Stimulated activated CD8-positive, alpha-beta memory T cell treated with anti-CD3 and anti-CD28 coated beads, Interleukin-4, amount 100 ng/mL, for 48 hours (primary cell): Measurements from ENCODE around the gene TPP1.
A peak's percentile ranks its signal among the peaks of the same experiment; 100 is the strongest.

Source experiments
- DNase-seq: peaks from one replicate; pipeline ENCODE4 v3.0.0-alpha.2; 2020

Gene TPP1

DNA sequence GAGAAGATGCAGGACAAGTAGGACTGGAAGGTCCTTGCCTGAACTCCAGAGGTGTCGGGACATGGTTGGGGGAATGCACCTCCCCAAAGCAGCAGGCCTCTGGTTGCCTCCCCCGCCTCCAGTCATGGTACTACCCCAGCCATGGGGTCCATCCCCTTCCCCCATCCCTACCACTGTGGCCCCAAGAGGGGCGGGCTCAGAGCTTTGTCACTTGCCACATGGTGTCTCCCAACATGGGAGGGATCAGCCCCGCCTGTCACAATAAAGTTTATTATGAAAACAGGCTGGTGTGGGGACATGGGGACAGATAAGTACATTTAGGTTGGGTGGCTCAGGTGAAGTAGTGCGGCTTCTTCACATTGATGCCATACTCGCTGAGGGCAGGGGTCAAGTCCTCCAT lies 8.6 kb downstream of the TPP1 start:
- DNase-seq, result peak; percentile 23

DNA sequence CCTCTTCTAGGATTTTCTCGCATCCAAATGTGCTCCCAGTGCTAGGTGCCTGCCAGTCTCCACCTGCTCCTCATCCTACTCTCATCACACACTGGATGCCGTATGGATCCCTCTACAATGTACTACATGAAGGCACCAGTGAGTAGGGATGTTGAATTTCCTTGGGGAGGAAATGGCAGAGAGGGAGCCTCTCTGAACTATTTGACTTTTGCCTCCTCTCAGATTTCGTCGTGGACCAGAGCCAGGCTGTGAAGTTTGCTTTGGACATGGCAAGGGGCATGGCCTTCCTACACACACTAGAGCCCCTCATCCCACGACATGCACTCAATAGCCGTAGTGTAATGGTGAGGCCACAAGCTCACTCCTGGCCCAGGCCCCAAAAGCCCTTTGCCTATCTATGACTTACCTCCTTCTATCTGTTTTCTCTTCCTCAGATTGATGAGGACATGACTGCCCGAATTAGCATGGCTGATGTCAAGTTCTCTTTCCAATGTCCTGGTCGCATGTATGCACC lies 9.7 kb downstream of the TPP1 start:
- DNase-seq, result peak; percentile 20

GRCh38 chr11:6608726-6609501 lies 10.3 kb downstream of the TPP1 start:
- DNase-seq, result peak; percentile 21

DNA sequence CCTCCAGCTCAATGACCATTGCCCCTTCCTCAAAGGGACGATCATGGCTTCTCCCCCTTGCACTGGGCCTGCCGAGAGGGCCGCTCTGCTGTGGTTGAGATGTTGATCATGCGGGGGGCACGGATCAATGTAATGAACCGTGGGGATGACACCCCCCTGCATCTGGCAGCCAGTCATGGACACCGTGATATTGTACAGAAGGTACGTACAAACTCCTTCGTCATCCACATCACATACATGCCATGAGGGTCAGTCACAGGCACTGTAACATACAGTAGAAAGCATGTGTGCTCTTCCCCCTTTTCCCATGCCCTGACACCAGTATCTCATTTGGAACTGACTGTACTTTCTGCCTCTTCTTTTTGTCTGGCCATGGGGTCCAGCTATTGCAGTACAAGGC lies 11.2 kb downstream of the TPP1 start:
- peak; percentile 22 for DNase-seq

- peak; percentile 14 for DNase-seq
These were observed 11.9 kb downstream of the TPP1 start for GRCh38 chr11:6607190-6607795.

GRCh38 chr11:6606471-6607189 lies 12.6 kb downstream of the TPP1 start:
- peak; percentile 83 for DNase-seq

GRCh38 chr11:6604790-6605189 lies 14.4 kb downstream of the TPP1 start:
- DNase-seq, result no peak

- DNase-seq, result peak; percentile 66
These were observed 15.1 kb downstream of the TPP1 start for GRCh38 chr11:6604081-6604626.

DNA sequence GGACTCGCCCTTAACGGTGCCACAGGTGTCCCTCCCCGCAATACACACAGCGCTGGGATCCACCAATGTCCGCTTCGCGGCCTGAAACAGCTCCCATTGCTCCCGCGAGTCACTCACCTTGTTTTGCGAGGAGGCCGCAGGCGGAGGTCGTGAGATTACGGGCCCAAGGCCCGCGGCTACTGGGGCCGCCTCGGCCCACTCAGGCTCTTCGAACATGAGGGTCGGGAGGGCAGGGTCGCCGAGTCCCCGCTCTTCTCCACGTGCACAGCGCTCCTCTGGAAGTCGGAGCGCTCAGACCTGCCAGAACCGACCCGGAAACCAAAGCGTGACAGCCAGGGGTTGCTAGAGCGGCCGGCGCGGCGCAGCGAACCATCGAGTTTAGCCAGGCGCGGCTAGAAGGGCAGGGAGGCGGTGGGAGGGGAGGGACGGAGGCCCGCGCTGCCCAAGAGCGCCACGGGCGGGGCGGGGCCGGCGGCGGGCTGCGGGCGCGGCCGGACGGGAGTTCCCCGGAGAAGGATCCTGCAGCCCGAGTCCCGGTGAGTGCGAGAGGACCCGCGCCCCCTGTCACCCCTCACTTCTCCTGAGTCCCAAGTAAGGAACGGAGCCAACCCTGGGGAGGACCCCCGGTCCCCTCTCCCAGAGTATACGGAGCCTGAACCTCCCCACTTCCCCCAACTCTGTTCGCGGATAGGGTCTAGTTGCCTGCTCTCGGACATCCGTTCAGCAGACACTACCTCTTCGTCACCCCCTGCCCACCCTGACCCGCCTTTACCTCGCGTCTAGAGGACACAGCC lies 15.7 kb downstream of the TPP1 start, which contains the start of the genes ILK and RRP8:
TSS of gene ILK (plus strand) at position 488 of the 794 bp plus-strand sequence. CDS start 498 bp downstream, outside the sequence.
TSS of gene RRP8 (minus strand) at position 330 of the 794 bp plus-strand sequence. CDS start at position 216, 114 bp downstream.
- peak; percentile 92 for DNase-seq

DNA sequence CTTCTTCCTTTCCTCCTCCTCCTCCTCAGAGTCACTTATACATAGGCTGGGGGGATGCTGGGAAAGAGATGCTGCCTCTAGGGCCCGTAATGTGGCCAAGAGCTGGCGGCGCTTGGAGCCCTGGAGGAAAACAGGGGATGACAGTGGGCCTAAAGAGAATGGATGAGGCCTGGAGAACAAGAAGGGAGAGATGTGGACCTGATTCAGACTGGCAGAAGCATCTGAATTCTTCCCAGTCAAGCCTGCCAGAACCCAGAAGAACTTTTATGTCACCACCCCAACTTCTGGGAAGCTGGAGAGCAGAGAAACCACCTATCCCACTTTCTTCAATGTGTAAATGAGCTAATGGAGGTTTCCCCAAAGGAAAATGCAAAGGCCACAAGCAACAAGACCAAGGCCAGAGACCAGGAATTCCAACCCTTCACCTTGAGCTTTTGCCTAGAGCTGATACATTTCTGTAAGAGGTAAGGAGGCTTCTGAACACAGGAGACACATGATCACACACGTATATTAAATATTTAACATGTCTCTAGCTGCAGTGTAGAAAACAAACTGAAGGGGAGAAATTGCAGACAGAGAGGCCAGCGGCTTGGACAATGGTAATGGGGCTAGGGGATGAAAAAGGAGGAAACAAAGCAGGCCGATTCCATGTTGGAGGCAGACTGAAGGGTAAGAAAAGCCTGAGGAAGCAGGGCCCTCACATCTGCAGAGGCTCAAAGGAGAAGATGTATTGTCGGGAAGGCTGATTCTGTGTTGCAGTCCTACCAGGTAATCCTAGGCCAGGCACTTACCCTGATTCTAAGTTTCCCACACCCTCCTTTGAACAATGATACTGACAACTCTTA lies 16.9 kb downstream of the TPP1 start:
- no peak for DNase-seq

DNA sequence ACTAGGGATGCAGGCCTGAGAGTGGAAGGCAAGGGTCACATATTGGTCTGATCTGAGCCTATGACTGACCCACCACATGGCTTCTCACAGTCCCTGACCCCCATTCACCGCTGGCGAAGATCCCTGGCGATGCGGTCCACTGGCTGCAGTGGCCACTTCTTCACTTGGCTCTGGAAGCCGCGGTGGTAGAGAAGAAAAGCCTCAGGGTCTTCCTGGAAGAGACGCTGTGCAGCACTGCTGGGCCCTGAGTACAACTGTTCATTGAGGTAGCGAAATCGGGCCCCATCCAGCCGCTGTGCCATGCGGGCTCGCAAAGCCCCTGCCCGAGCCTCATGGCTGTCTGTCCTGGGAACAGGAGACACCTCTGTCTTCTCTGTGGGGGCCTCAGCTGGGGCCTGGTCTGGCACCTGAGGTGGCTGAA lies 18.2 kb downstream of the TPP1 start:
- no peak for DNase-seq

DNA sequence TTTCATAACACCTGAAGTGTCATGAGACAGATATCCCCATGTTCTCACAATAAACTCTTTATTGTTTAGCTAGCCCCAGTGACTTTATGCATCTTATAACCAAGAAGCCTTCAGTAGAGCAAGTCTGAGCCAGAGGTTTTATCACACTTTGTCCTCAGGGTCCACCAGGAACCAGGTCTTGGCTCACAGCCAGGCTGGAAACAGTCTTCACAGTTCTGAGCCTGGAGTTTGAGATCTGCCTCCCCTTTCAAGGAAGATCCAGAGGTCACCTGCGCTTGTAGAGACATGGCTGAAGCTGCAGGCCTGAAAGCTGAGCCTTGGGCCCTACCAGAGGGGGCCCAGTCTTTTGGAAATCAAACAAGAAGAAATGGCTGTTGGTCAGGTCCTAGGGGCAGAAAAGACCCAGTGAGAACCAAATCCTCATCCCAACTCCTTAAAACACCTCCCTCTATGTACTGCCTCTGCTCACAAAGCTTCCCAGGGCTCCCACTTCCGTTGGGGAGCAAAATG lies 19.3 kb downstream of the TPP1 start:
- no peak for DNase-seq

- no peak for DNase-seq
These were observed 19.8 kb downstream of the TPP1 start for GRCh38 chr11:6599449-6599848.

DNA sequence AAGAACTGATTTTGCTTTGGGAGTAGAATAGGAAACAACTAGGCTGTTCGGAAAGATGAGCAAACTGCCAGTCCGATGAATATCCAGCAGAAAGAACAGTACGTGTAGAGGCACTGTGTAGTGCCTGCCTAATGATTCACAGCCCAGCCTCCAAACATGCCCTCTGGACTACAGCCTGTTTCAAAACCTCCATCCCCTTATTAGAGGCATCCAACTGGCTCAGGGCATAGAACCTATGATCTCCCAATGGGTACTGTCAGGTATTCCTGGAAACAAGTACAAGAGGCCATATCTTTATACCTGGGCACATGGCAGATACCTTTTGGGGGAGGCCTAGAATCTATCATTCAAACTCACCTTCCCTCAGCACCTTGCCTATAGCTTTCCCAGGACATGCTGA lies 20.7 kb downstream of the TPP1 start:
- DNase-seq, result no peak

- no peak for DNase-seq
These were observed 22.9 kb downstream of the TPP1 start for GRCh38 chr11:6596239-6596877.

DNA sequence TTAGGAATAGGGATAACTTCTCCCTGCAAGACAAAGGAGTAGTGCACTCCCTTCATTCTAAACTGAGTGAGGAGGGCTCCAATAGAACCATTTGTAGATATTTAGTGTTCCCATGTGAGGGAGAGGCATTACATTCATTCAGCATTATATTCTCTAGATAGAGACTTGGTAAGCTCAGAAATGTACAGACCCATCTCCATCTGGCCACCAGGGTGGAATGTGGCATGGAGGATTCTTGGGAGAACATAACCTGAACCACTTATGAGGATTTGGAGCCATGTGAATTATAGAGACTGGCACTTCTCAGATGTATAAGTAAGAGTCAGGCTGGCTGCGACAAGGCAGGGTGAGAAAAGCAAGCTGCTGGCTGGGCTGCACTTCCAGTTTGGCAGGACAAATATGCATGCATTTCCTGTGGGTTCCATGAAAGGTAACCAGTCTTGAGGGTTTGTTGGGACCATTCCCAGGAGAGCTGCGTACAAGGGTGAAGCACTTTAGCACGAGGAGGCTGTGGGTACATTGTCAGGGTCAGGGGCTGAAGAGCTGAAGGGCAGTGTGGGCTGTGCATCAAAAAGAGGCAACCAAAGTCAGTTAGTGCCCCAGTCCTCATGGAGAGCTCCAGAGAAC lies 25.0 kb downstream of the TPP1 start:
- no peak for DNase-seq

DNA sequence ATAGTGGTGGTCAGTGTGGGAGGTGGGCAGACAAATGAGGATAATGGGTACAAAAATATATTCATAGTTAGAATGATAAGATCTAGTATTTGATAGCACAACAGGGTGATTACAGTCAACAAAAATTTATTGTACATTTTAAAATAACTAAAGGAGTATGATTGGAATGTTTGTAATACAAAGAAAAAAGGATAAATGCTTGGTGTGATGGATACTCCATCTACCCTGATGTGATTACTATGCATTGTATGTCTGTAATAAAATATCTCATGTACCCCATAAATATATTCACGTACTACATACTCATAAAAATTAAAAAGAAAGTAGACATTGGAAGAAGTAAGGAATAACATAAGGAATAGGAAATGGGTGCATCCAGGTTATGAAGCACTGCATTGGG lies 31.2 kb downstream of the TPP1 start:
- DNase-seq, result no peak

- no peak for DNase-seq
These were observed 31.8 kb downstream of the TPP1 start for GRCh38 chr11:6587360-6587953.
